Esophagus squamous epithelium (tissue), 5 donors: ENCODE measurements around the gene TLE3. TPM values are rescaled to one million over a fixed set of nuclear protein-coding genes. Genes with fewer than 3 reads are reported as not detected.

Experiments
- DNase-seq: peaks from one replicate; lab custom pipeline; 2025; lab: John Stamatoyannopoulos, UW
- H3K27ac ChIP-seq, 4 donors: fragments of 200-600 bp; sonication (generic); one replicate each; pipeline ENCODE4 v1.5.1; 2016 to 2019; ENCODE audit warnings: mild to moderate bottlenecking in 1 of 4
- H3K27me3 ChIP-seq, 4 donors: fragments of 200-600 bp; sonication (generic); 1 replicate in 3 of 4; 2 replicates in 1 of 4; pipeline versions ENCODE4 v1.5.1 to v1.6.0; 2017 to 2021; ENCODE audit warnings: antibody characterized with exemption in 1 of 4
- H3K36me3 ChIP-seq, 3 donors: fragments of 200-600 bp; sonication (generic); one replicate each; pipeline ENCODE4 v1.5.1; 2016 to 2019
- H3K4me1 ChIP-seq, 3 donors: fragments of 200-600 bp; sonication (generic); one replicate each; pipeline ENCODE4 v1.5.1; 2017 to 2019
- H3K4me3 ChIP-seq, 4 donors: fragments of 200-600 bp; sonication (generic); 1 replicate in 3 of 4; 2 replicates in 1 of 4; pipeline ENCODE4 v1.5.1; 2016 to 2019; ENCODE audit warnings: mild to moderate bottlenecking in 2 of 4, moderate library complexity in 1 of 4
- H3K9me3 ChIP-seq, 3 donors: fragments of 200-600 bp; sonication (generic); one replicate each; pipeline ENCODE4 v1.5.1; 2016 to 2019
- CTCF ChIP-seq, 6 experiments: fragments of 450-650 bp in 4 of 6; fragments of 200-600 bp in 2 of 6; sonication (generic) in 2 of 6; IDR thresholded peaks; one replicate each; pipeline ENCODE4 v1.5.1; 2016 to 2019; ENCODE audit warnings: antibody characterized with exemption in 6 of 6, mild to moderate bottlenecking in 4 of 6, moderate library complexity in 4 of 6
- POLR2A ChIP-seq, 4 donors: fragments of 450-650 bp; IDR thresholded peaks; one replicate each; pipeline ENCODE4 v1.6.1; 2017; ENCODE audit warnings: antibody characterized with exemption in 4 of 4, mild to moderate bottlenecking in 4 of 4, moderate library complexity in 3 of 4
- WGBS, 2 donors: methylation state at CpG; one replicate each; pipeline ENCODE4 v1.1.5; 2018; 5-methylcytosine and 5-hydroxymethylcytosine counted together
- intact Hi-C: fragments of 100-400 bp; cut with DNase I; formaldehyde crosslinking; loops from one replicate; pipeline ENCODE4 v1.15.0; 2022
- total RNA-seq, 4 donors: library from RNA; depleted of rRNA; stranded (reverse); fragments of >200 nt; gene quantifications; one replicate each; pipeline ENCODE4 v1.1.0, GENCODE V29; 2016
- donor health status: DM: yes; HTN: yes; CAD: no.

The TLE3 gene
- total RNA-seq, 4 donors from 2014 or later: 49.6 to 133 (median 64.4) TPM

GRCh38 chr15:70125605-70126004 is 27.9 kb upstream of the TLE3 start:
- Histone ChIP-seq H3K27me3 (peaks cover 0 to 51% (median 0%) of the 10 kb centered on the region in 4 donors), H3K9me3 (no peaks in the 10 kb centered on the region), H3K27ac (no peak overlapping the region), H3K36me3 (no peaks in the 10 kb centered on the region), H3K4me3 (no peak overlapping the region), H3K4me1 (peaks cover 3 to 36% (median 18%) of the 10 kb centered on the region in 3 donors)
- DNase-seq: no peak
- intact Hi-C loops: no loop called here
- TF ChIP-seq CTCF (IDR thresholded peaks at IDR 0.05): no peak
- TF ChIP-seq POLR2A (IDR thresholded peaks at IDR 0.05): no peak
- WGBS, 2 donors: 59 to 65% methylated on average over 4 to 5 of the region's 5 CpGs

GRCh38 chr15:70121624-70122302 is 24.0 kb upstream of the TLE3 start:
- Histone ChIP-seq H3K9me3 (no peaks in the 10 kb centered on the region), H3K27ac (peak overlapping the region in 2 of 4 donors; percentile 59 to 68), H3K4me3 (no peak overlapping the region), H3K4me1 (peaks cover 3 to 33% (median 15%) of the 10 kb centered on the region in 3 donors), H3K36me3 (no peaks in the 10 kb centered on the region), H3K27me3 (peaks cover 0 to 45% (median 0%) of the 10 kb centered on the region in 4 donors)
- intact Hi-C loops: no loop called here
- DNase-seq: no peak
- WGBS, 2 donors: 33 to 36% methylated on average over 8 of the region's 8 CpGs
- TF ChIP-seq POLR2A (IDR thresholded peaks at IDR 0.05): no peak
- peak in 1 of 6 experiments; percentile 30 for TF ChIP-seq CTCF (IDR thresholded peaks at IDR 0.05)

- no peak for DNase-seq
- 50 to 72% methylated on average over 4 to 8 of the region's 10 CpGs for WGBS, 2 donors
- intact Hi-C loops: no loop called here
These were observed 23.4 kb upstream of the TLE3 start for GRCh38 chr15:70120958-70121623.

GRCh38 chr15:70119911-70120508 is 22.3 kb upstream of the TLE3 start:
- H3K27me3 ChIP-seq: peaks cover 0 to 36% (median 0%) of the 10 kb centered on the region in 4 donors
- H3K4me3 ChIP-seq: no peak overlapping the region
- no peaks in the 10 kb centered on the region for H3K36me3 ChIP-seq
- TF ChIP-seq CTCF (IDR thresholded peaks at IDR 0.05): no peak
- no peak for TF ChIP-seq POLR2A (IDR thresholded peaks at IDR 0.05)
- intact Hi-C loops: no loop called here
- WGBS, 2 donors: 65 to 82% methylated on average over 3 to 4 of the region's 5 CpGs
- H3K27ac ChIP-seq: no peak overlapping the region
- no peaks in the 10 kb centered on the region for H3K9me3 ChIP-seq
- H3K4me1 ChIP-seq: peaks cover 3 to 29% (median 15%) of the 10 kb centered on the region in 3 donors
- DNase-seq: no peak

More at GRCh38 chr15:70120958-70121623, 23.4 kb upstream of the TLE3 start:
- TF ChIP-seq POLR2A (IDR thresholded peaks at IDR 0.05) (no peak), CTCF (IDR thresholded peaks at IDR 0.05) (no peak)
- Histone ChIP-seq H3K36me3 (no peaks in the 10 kb centered on the region), H3K4me1 (peaks cover 3 to 29% (median 15%) of the 10 kb centered on the region in 3 donors), H3K27me3 (peaks cover 0 to 45% (median 0%) of the 10 kb centered on the region in 4 donors), H3K27ac (peak overlapping the region in 2 of 4 donors; percentile 59 to 68), H3K4me3 (no peak overlapping the region), H3K9me3 (no peaks in the 10 kb centered on the region)
